GM21786 (cell line): ENCODE data around the gene OXTR.
"Not testable (repeated sequence)": the region's sequence is repeated elsewhere in the genome, so short reads cannot be mapped to it uniquely, and the experiment has no call there.

Experiments used
- ATAC-seq: cut with Tn5 transposase; IDR thresholded peaks from one replicate; pipeline ENCODE4 v1.9.1; 2021; ENCODE audit not compliant: unreplicated experiment

OXTR gene

GRCh38 chr3:8743021-8743601, 26.3 kb downstream of the OXTR start:
- ATAC-seq, result no peak

GRCh38 chr3:8741581-8742261, 27.7 kb downstream of the OXTR start:
- no peak for ATAC-seq

- ATAC-seq, result no peak
Measured at GRCh38 chr3:8739757-8740504, 29.5 kb downstream of the OXTR start.

- ATAC-seq, result no peak
Measured at GRCh38 chr3:8738639-8739038, 30.8 kb downstream of the OXTR start.

- ATAC-seq, result no peak
Measured at GRCh38 chr3:8737823-8738222, 31.6 kb downstream of the OXTR start.

- ATAC-seq, result no peak
Measured at GRCh38 chr3:8737301-8737700, 32.1 kb downstream of the OXTR start.

GRCh38 chr3:8736436-8736835, 33.0 kb downstream of the OXTR start:
- no peak for ATAC-seq

- ATAC-seq, result no peak
Measured at GRCh38 chr3:8734908-8735307, 34.5 kb downstream of the OXTR start.

GRCh38 chr3:8734137-8734878, 35.1 kb downstream of the OXTR start:
- no peak for ATAC-seq

GRCh38 chr3:8733332-8734094, 35.9 kb downstream of the OXTR start, which contains the start of gene CAV3:
Gene CAV3, plus strand, starts transcription at chr3:8733802. Its CDS starts 75 bp downstream, at chr3:8733877.
- ATAC-seq, result no peak

GRCh38 chr3:8732413-8732812, 37.0 kb downstream of the OXTR start:
- ATAC-seq, result no peak

GRCh38 chr3:8730656-8731055, 38.8 kb downstream of the OXTR start:
- no peak for ATAC-seq

GRCh38 chr3:8729479-8729878, 39.9 kb downstream of the OXTR start:
- no peak for ATAC-seq

- ATAC-seq, result no peak
Measured at GRCh38 chr3:8727605-8728512, 41.6 kb downstream of the OXTR start.

- no peak for ATAC-seq
Measured at GRCh38 chr3:8724108-8724752, 45.2 kb downstream of the OXTR start.

GRCh38 chr3:8723612-8724011, 45.8 kb downstream of the OXTR start:
- no peak for ATAC-seq

GRCh38 chr3:8722808-8723207, 46.6 kb downstream of the OXTR start:
- ATAC-seq, result no peak

- not testable (repeated sequence) for ATAC-seq
Measured at GRCh38 chr3:8715757-8716156, 53.7 kb downstream of the OXTR start.
